Fibroblast of skin of left quadriceps (primary cell): Measurements from ENCODE around the gene SMIM35.

Experiments used
- DNase-seq, 2 experiments: peaks; one replicate each; pipeline ENCODE4 v3.0.0-alpha.2; 2013; ENCODE audit warnings: low read depth in 2 of 2

SMIM35 gene

DNA sequence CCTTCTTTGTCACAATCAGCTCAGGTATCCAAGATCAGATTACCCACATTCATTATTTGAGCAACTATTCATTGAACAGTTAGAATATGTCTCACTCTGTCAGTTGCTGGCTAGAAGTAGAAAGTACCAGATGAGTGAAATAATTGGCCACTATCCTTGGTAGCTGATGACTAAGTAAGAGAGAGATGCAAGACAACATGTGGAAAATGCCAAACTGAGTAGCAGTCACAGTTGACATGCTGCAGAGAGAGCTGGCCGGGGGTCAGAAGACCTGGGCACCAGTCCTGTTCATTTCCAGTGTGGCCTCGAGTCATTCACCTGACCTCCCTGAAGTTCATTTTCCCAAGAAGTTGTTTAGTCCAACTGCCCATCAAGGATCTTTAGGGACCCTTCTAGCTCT is 22.5 kb upstream of the SMIM35 start:
- no peak for DNase-seq

GRCh38 chr11:118108513-118108912 is 21.8 kb upstream of the SMIM35 start:
- DNase-seq: no peak

DNA sequence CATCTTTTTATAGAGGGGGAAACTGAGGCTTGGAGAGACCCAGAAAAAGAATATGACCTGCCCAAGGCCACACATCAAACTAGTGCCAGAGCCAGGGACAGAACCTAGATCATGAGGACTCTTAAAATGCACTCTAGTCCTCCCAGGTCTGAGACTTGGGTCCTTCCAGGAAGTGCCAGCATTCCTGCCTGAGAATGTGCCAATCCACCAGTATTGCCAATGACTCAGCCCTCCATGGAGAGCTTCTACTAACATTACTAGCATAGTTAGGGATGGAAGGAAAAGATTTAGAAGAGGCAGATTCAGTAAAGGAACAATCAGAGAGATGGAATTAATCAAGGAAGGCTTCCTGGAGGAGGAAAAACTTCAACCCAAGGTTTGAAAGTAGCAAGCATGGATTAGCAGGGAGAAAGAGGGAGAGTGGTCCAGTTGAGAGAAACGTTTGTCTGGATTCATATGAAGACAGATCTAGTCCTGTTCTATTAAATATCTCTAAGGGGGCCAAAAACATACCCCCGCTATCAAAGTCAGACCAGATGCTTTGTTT is 20.1 kb upstream of the SMIM35 start:
- no peak for DNase-seq

- DNase-seq: no peak
Measured at GRCh38 chr11:118105657-118106305, 19.0 kb upstream of the SMIM35 start.

- no peak for DNase-seq
Measured at GRCh38 chr11:118104491-118104890, 17.7 kb upstream of the SMIM35 start.

DNA sequence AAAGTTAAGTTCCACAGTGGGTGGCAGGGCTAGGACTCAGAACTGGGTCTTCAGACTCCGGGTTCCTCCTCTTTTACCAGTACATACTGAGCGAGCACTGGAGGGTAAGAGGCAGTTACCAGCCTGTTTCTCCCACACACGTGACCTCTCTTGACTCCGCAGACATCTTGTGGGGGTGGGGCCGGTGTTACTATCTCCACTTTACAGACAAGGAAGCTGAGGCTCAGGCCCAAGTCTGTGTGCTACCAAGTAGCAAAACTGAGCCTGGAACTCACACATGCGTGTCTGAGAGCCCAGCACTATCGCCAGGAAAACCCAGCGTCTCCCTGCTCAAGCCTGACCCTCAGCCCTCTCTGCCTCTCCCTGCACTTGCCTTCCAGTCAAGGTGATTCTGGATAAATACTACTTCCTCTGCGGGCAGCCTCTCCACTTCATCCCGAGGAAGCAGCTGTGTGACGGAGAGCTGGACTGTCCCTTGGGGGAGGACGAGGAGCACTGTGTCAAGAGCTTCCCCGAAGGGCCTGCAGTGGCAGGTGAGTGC is 16.0 kb upstream of the SMIM35 start:
- DNase-seq: no peak

- no peak for DNase-seq
Measured at GRCh38 chr11:118100691-118101232, 14.0 kb upstream of the SMIM35 start.

DNA sequence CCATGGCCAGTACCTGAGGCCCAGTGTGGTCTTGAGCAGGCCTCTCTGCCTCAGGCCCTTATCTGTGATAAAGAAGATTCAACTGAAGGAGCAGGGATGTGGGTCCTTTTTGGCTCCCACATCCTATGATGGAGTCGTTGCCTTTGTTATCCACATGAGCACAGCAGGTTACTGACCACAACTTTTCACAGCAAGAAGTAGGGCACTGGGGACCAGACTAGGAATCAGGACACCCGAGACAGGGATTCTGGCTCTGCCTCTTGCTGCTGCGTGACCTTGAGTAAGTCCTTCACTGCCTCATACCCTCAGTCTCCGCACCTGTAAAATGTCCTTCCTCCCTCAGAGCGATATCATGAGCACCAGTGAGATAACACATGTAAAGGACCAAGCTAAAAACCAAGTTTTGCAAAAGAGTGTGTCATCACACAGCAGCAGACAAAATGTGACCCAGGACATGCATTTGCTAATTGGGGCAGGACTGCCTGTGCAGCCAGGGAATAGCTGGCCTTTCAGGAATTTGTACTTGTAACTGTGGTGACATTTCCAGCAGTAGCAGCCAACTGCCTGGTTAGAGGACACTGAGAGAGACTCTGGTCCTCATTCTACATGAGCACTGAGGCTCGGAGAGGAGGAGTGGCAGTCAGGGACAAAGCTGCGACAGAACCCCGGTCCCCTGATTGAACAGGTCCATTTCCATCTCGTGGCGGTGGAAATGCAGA is 13.2 kb upstream of the SMIM35 start:
- no peak for DNase-seq

- DNase-seq: no peak
Measured at GRCh38 chr11:118098996-118099837, 12.5 kb upstream of the SMIM35 start.

DNA sequence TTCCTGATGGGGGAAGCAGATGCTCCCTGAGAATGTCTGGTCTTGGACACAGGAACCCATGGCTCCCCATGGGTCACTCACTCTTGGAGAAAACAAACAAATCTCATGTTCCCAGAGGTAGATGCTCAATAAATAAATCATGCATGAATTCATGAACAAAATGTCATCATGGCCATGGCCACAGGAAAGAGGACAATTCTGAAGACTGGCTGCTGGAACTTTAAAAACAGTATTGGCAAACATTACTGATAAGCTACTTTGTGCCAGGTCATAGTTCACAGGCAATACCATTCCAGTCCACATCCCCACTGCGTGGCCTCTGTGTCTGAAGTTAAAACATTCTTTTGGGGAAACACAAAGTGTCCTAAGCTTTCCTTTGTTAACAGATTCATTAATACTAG is 9.2 kb upstream of the SMIM35 start:
- no peak for DNase-seq

DNA sequence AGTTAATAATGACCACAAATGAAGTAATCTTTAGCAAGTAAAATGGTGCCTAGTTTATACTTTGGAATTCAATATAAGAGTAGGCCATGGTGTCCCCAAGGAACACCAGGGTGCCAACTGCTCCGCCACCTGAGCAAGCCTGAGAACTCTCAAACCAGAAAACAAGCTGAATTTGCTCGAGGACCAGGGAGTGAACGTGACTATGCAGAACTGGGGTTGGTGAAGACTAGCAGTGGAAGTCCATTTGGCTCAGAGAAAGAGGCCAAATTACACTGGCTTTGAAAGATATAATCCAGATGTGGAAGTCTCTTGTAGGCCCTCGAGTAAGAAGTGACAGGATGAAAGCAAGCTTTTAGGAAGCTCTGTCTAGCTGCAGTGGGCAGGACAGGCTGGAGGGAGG is 8.7 kb upstream of the SMIM35 start:
- no peak for DNase-seq

GRCh38 chr11:118092907-118093571 is 6.3 kb upstream of the SMIM35 start:
- DNase-seq: no peak

GRCh38 chr11:118091690-118092089 is 4.9 kb upstream of the SMIM35 start:
- DNase-seq: no peak

DNA sequence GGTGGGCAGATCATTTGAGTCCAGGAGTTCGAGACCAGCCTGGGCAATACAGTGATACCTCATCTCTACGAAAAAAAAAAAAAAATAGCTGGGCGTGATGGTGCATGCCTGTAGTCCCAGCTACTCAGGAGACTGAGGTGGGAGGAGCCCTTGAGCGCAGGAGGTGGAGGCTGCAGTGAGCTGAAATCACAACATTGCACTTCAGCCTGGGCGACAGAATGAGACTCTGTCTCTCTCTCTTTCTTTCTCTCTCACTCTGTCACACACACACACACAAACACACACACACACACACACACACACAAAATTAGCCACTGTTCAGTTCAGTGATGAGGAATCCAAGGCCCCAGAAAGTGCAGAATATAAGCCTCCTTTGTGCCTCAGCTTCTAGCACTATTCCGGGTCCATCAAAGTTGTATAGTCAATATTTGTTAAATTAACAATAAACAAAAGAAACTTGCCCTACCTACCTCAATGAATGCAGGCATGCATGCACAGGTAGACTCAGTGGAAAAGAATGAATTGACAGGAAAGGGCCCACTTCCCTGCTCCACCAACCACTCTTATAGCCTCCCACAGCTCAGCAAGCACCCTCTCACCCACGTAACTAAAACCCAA is 3.9 kb upstream of the SMIM35 start:
- DNase-seq: no peak

DNA sequence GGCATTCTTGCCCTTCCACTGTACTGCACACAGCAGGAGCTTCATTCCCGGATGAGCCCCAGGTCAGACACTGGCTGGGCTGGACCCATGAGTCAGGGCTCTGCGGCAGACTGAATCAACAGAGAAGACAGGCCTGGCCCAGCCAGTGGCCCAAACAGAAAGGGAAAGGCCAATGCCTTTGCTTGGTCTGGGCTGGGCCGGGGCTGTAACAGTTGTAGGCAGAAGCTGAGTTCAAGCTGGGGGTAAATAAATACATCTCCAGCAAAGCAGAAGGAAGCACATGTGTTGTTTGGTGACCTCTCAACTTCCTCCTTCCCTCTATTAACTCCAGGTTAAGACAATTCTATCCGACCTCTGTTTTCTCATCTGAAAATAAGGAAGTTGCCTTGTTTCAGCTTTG is 1.8 kb upstream of the SMIM35 start:
- DNase-seq: no peak

DNA sequence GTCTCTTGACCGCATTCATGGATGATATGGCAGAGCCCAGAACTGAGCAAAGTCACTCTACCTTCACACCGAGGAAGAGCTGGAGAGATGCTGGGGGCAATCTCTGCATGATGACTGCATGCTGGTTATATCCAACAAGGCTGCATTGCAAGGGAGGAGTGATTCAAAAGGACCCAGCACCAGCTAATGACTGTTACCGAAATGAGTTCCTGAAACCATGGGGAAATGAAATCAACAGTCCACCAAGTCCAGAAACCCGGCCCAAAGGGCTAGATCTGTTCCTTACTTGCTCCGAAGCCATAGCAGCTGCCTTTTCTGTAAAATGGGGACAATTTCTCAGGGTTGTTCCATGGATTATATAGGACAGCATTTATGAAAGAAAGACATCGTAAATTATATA is 1.2 kb upstream of the SMIM35 start:
- DNase-seq: no peak

GRCh38 chr11:118084656-118085055 is 2.1 kb downstream of the SMIM35 start:
- no peak for DNase-seq

DNA sequence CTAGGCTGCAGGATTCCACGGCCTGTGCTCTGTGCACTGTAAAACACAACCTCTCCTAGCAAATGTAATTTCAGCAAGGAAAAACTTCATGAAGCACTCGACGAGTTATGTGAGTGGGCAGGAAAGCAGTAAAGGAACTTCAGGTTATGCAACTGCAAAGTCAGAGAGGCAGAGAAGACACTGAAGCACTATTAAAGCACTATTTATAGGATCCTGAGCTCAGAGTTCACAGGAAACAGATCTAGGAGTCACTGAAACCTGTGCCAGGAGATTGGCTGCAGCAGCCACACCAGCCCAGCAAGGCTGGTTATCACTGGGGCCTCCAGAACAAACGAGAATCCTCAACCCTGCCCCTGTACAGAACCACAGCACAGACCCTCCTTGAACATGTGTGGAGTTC is 2.5 kb downstream of the SMIM35 start:
- no peak for DNase-seq

DNA sequence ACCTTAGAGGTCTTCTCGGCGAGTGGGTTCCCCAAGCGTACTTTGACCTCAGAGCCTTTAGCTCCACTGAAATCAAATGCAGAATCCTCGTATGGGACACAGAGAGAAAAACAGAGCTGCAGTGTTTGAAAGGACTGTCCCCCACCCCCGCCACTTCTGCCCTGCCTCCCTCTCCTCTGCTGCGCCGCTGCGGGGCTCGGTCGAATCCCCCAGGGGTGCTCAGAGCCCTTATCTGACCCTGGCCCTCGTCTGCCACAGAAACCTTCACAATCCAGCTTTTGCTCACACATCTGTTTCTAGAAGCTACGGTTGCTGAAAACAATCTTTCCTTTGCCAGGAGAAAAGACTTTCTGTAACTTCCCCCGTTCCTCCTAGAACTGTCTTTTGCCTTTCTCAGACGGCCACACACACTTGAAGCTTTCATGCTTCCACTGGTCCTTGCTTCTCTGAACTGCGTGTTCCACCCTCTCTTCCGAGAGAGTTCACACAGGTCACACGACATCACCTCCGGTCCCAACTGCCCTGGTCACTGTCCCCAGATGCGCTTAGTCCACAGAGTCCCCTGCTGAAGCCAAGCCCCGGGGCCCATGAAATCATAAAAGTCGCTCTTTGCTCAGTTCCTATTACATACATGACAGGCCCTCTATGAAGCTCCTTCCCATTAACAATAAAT is 3.7 kb downstream of the SMIM35 start:
- DNase-seq: no peak

- DNase-seq: no peak
Measured at GRCh38 chr11:118081241-118081958, 5.4 kb downstream of the SMIM35 start.
